ENCODE measurements around the gene ARHGAP9. TPM values are rescaled to one million over a fixed set of nuclear protein-coding genes. Genes with fewer than 3 reads are reported as not detected.
A peak's percentile ranks its signal among the peaks of the same experiment; 100 is the strongest.
"Not testable (repeated sequence)": the region's sequence is repeated elsewhere in the genome, so short reads cannot be mapped to it uniquely, and the experiment has no call there.

The ARHGAP9 gene
- total RNA-seq, 4 donors from 2014 or later: 11.7 to 87.2 (median 27.3) TPM; not detected in 1

DNA sequence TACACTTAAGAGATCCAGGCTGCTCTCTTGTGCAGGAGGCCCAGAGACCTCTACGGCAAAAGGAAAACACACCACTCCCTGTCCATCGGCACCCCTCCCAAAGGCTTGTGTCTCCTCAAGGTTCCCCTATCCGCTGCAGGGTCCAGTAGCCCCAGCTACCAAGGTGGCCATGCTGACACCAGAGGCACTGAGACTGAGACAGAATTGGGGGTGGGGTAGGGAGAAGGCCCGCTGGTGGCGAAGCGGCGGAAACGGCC, 40.1 kb upstream of the ARHGAP9 start:
- DNase-seq: no peak
- Histone ChIP-seq H3K36me3 (peaks cover 0 to 28% (median 10%) of the 10 kb centered on the region in 4 donors), H3K27ac (peak overlapping the region; percentile 97 to 100 (median 98)), H3K27me3 (no peaks in the 10 kb centered on the region), H3K4me1 (peaks cover 38 to 57% (median 52%) of the 10 kb centered on the region in 4 donors), H3K4me3 (peak overlapping the region; percentile 60 to 88 (median 72)), H3K9me3 (no peaks in the 10 kb centered on the region)
- no peak for TF ChIP-seq POLR2AphosphoS5 (IDR thresholded peaks at IDR 0.05)
- no peak for TF ChIP-seq POLR2A (IDR thresholded peaks at IDR 0.05)
- TF ChIP-seq, protein P1, sequence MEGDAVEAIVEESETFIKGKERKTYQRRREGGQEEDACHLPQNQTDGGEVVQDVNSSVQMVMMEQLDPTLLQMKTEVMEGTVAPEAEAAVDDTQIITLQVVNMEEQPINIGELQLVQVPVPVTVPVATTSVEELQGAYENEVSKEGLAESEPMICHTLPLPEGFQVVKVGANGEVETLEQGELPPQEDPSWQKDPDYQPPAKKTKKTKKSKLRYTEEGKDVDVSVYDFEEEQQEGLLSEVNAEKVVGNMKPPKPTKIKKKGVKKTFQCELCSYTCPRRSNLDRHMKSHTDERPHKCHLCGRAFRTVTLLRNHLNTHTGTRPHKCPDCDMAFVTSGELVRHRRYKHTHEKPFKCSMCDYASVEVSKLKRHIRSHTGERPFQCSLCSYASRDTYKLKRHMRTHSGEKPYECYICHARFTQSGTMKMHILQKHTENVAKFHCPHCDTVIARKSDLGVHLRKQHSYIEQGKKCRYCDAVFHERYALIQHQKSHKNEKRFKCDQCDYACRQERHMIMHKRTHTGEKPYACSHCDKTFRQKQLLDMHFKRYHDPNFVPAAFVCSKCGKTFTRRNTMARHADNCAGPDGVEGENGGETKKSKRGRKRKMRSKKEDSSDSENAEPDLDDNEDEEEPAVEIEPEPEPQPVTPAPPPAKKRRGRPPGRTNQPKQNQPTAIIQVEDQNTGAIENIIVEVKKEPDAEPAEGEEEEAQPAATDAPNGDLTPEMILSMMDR (IDR thresholded peaks at IDR 0.05): no peak
- no peak for TF ChIP-seq EP300 (IDR thresholded peaks at IDR 0.05; ENCODE audit: low read depth)
- intact Hi-C loops (cut with DNase I; ENCODE audit: low total_unique reads): no loop called here
- in situ Hi-C loops (cut with MboI; ENCODE audit: low pct_ligation_motif_present in 1 of 4, low pct_unique_long_range_greater_than_20kb in 1 of 4, low sequenced_read_pairs in 3 of 4): no loop called here
- 0% methylated on average over 7 of the region's 8 CpGs; no CpG with 5 or more reads in 1 of the 2 donors for WGBS, 2 donors (ENCODE audit: low coverage in 1 of 2)

DNA sequence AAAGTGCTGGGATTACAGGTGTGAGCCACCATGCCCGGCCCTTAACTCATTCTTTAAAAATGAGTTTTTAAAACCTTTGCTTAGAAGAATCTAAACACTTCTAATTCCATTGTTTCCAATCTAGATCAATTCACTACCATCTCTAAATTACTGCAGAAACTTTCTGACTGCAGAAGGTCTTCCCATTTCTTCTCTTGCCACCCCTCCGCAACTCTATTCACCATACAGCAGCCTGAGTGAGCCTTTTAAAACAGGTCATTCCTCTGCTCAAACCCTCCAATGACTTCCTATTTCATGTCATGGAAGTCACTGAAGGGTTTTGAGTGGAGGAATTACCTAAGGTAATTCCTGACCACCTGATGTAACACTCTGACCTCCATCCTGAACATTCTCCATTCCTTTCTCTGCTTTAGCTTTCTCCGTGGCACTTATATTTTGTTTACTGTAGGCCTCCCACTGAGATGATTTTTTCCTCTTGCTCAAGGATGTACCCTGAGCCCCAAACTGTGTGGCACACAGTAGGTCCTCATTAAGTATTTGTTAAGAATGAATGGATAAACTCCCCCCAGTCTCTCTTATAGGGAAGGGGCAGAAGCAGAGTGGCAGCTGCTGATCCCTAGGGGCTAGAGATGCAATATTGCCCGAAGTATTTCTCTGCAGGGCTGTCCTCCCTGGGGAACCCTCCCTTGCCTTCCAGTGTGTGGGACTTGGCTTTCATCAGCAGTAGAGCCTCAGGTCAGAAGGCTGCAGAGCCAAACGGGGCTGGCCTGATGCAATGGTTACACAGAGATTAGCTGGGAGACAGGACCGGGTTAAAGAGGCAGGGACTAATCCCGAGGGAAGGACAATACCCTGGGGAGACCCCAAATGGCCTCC, 39.5 kb upstream of the ARHGAP9 start:
- Histone ChIP-seq H3K4me1 (peaks cover 35 to 52% (median 46%) of the 10 kb centered on the region in 4 donors), H3K4me3 (peak overlapping the region; percentile 60 to 88 (median 72)), H3K27ac (peak overlapping the region; percentile 97 to 100 (median 98)), H3K27me3 (no peaks in the 10 kb centered on the region), H3K36me3 (peaks cover 0 to 32% (median 10%) of the 10 kb centered on the region in 4 donors), H3K9me3 (no peaks in the 10 kb centered on the region)
- TF ChIP-seq EP300 (IDR thresholded peaks at IDR 0.05; ENCODE audit: low read depth) (no peak), POLR2AphosphoS5 (IDR thresholded peaks at IDR 0.05) (no peak), POLR2A (IDR thresholded peaks at IDR 0.05) (no peak)
- TF ChIP-seq, protein P1 (IDR thresholded peaks at IDR 0.05): no peak
- DNase-seq: peak; percentile 23
- intact Hi-C loops (cut with DNase I; ENCODE audit: low total_unique reads): no loop called here
- 31 to 86% methylated on average over 2 to 6 of the region's 7 CpGs for WGBS, 2 donors (ENCODE audit: low coverage in 1 of 2)
- in situ Hi-C loops (cut with MboI; ENCODE audit: low pct_ligation_motif_present in 1 of 4, low pct_unique_long_range_greater_than_20kb in 1 of 4, low sequenced_read_pairs in 3 of 4): no loop called here

DNA sequence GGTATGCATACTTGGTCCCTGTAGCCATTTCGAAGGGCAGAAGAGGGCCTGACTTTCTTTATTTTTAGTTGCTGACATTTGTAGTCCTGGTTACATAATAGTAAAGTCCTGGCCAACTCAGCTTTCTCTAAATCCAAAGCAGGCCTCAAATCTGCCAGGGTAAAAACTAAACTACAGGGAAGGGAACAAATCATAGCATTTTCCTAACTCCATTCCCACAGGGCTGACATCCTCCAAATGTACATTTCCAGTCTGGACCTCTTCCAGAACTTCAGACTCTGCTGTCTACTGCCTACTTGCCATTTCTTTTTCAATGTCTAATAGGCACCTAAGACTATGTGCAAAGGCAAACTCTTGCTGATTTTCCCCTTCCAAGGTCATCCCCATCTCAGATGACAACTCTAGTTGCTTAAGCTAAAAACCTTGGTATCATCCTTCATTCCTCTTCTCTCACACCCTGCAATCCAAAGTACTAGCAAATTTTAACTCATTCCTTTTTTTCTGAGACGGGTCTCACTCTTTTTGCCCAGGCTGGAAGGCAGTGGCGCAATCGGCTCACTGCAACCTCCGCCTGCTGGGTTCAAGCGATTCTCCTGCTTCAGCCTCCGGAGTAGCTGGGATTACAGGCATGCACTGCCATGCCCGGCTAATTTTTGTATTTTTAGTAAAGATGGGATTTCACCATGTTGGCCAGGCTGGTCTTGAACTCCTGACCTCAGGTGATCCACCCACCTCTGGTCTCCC, 38.7 kb upstream of the ARHGAP9 start:
- in situ Hi-C loops (cut with MboI; ENCODE audit: low pct_ligation_motif_present in 1 of 4, low pct_unique_long_range_greater_than_20kb in 1 of 4, low sequenced_read_pairs in 3 of 4): no loop called here
- TF ChIP-seq POLR2AphosphoS5 (IDR thresholded peaks at IDR 0.05): no peak
- no peak for TF ChIP-seq EP300 (IDR thresholded peaks at IDR 0.05; ENCODE audit: low read depth)
- Histone ChIP-seq H3K27ac (peak overlapping the region; percentile 97 to 100 (median 98)), H3K4me1 (peaks cover 30 to 44% (median 38%) of the 10 kb centered on the region in 4 donors), H3K9me3 (no peaks in the 10 kb centered on the region), H3K4me3 (peak overlapping the region in 2 of 4 donors; percentile 67 to 76), H3K27me3 (no peaks in the 10 kb centered on the region), H3K36me3 (peaks cover 0 to 32% (median 10%) of the 10 kb centered on the region in 4 donors)
- intact Hi-C loops (cut with DNase I; ENCODE audit: low total_unique reads): no loop called here
- WGBS, 2 donors (ENCODE audit: low coverage in 1 of 2): 86 to 89% methylated on average over 3 to 8 of the region's 8 CpGs
- no peak for DNase-seq

DNA sequence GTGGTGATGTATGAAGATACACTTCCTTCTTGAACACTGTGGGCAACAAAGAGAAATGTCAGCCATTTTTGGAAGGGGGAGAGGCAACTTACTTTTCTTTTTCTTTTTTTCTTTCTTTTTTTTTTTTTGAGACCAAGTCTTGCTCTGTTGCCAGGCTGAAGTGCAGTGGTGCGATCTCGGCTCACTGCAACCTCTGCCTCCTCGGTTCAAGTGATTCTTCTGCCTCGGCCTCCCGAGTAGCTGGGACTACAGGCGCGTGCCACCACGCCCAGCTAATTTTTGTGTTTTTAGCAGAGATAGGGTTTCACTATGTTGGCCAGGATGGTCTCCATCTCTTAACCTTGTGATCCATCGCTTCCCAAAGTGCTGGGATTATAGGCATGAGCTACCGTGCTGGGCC, 38.1 kb upstream of the ARHGAP9 start:
- DNase-seq; in situ Hi-C loops (cut with MboI; ENCODE audit: low pct_ligation_motif_present in 1 of 4, low pct_unique_long_range_greater_than_20kb in 1 of 4, low sequenced_read_pairs in 3 of 4); intact Hi-C loops (cut with DNase I; ENCODE audit: low total_unique reads); H3K4me3 ChIP-seq; H3K27me3 ChIP-seq; H3K9me3 ChIP-seq: not testable (repeated sequence)
- peaks cover 30 to 42% (median 36%) of the 10 kb centered on the region in 4 donors for H3K4me1 ChIP-seq
- peaks cover 0 to 34% (median 12%) of the 10 kb centered on the region in 4 donors for H3K36me3 ChIP-seq
- peak overlapping the region; percentile 97 to 100 (median 98) for H3K27ac ChIP-seq
- 87 to 95% methylated on average over 8 to 10 of the region's 10 CpGs for WGBS, 2 donors (ENCODE audit: low coverage in 1 of 2)

DNA sequence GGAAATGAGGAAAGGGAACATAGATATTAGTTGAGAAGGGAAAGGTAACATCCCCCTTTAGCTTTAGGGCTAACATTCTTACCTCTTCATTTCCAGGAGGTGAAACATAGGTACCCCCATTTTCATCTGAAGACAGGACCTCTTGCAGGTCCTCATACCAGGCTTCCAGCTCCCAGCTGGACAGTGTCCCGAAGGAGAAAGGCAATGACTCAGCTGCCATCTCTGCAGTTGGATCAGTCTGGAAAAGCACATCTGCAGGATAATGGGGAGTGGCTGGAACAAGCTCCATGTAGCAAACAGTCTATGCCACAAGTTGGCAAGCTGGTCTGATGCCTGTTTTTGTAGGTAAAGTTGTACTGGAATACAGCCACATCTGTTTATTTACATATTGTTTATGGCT, 37.5 kb upstream of the ARHGAP9 start:
- Histone ChIP-seq H3K27me3 (no peaks in the 10 kb centered on the region), H3K4me3 (no peak overlapping the region), H3K9me3 (no peaks in the 10 kb centered on the region), H3K27ac (peak overlapping the region in 3 of 4 donors; percentile 97 to 100 (median 98)), H3K4me1 (peaks cover 30 to 42% (median 35%) of the 10 kb centered on the region in 4 donors), H3K36me3 (peaks cover 0 to 38% (median 15%) of the 10 kb centered on the region in 4 donors)
- intact Hi-C loops (cut with DNase I; ENCODE audit: low total_unique reads) (no loop called here), in situ Hi-C loops (cut with MboI; ENCODE audit: low pct_ligation_motif_present in 1 of 4, low pct_unique_long_range_greater_than_20kb in 1 of 4, low sequenced_read_pairs in 3 of 4) (no loop called here)
- DNase-seq: no peak
- 53% methylated on average over 1 of the region's 1 CpG; no CpG with 5 or more reads in 1 of the 2 donors for WGBS, 2 donors (ENCODE audit: low coverage in 1 of 2)
- TF ChIP-seq POLR2A (IDR thresholded peaks at IDR 0.05) (no peak), EP300 (IDR thresholded peaks at IDR 0.05; ENCODE audit: low read depth) (no peak)
- TF ChIP-seq, protein P1 (IDR thresholded peaks at IDR 0.05): no peak
